H1 (cell line): ENCODE measurements around the gene SYPL1. TPM values are rescaled to one million over a fixed set of nuclear protein-coding genes. Genes with fewer than 3 reads are reported as not detected.

Source experiments
- polyA plus RNA-seq, 7 experiments: library from polyadenylated mRNA; depleted of rRNA in 3 of 7; stranded (reverse) in 5 of 7; unstranded in 2 of 7; fragments of >200 nt in 5 of 7; fragments of 200-250 nt in 2 of 7; gene quantifications; 1 replicate in 5 of 7; 2 replicates in 1 of 7; 4 replicates in 1 of 7; pipeline versions ENCODE4 v1.2.1 to v1.2.3, GENCODE V29; 2011 to 2013; ENCODE audit warnings: missing spikeins in 2 of 7, mixed read lengths in 2 of 7
- total RNA-seq: library from RNA; stranded (reverse); fragmentation: NEBNext Ultra II Directional; extraction: Animal tissue kit (Norgen Biotek cat#: 25700); gene quantifications from 2 replicates; pipeline ENCODE4 v1.2.1, GENCODE V29; 2021

SYPL1 gene
- total and polyA plus RNA-seq, 2 of the 8 experiments (the other 6 are each of a cell fraction or from before 2014, with no cell fraction given) = 44.9 to 57.7 TPM

Other genes with a start within 250 kb of the SYPL1 start
- 34.0 and 34.5 TPM in 2 replicates for gene ATXN7L1, start 235.7 kb downstream of the SYPL1 start, total RNA-seq
- gene ATXN7L1, start 235.7 kb downstream of the SYPL1 start, polyA plus RNA-seq (2011; rRNA removed) = 13.0 and 14.3 TPM in 2 replicates
- 5.9 and 6.4 TPM in 2 replicates for gene CDHR3, start 149.0 kb downstream of the SYPL1 start, total RNA-seq
- gene CDHR3, start 149.0 kb downstream of the SYPL1 start, polyA plus RNA-seq (2011; rRNA removed) = 6.8 and 8.0 TPM in 2 replicates
- 95.9 and 103 TPM in 2 replicates for gene NAMPT, start 172.7 kb upstream of the SYPL1 start, total RNA-seq
- 10.8 and 15.4 TPM in 2 replicates for gene NAMPT, start 172.7 kb upstream of the SYPL1 start, polyA plus RNA-seq (2011; rRNA removed)